Mesenchymal stem cell (in vitro differentiated cells and primary cell): ENCODE results near the gene AKAP1.

Source experiments
- DNase-seq: peaks from one replicate; pipeline ENCODE4 v3.0.0-alpha.2; 2013
- H2AFZ ChIP-seq: one replicate; pipeline ENCODE4 v1.6.1; 2013; ENCODE audit warnings: low read depth, mild to moderate bottlenecking, control low read depth, inconsistent platforms, low read length, moderate library complexity
- H2AK5ac ChIP-seq: 2 replicates; pipeline ENCODE4 v1.6.1; 2013; ENCODE audit warnings: low read length, moderate library complexity, mild to moderate bottlenecking, inconsistent platforms; ENCODE audit not compliant: severe bottlenecking
- H2BK120ac ChIP-seq: one replicate; pipeline ENCODE4 v1.6.1; 2013; ENCODE audit warnings: low read depth, mild to moderate bottlenecking, inconsistent platforms, low read length, moderate library complexity
- H2BK12ac ChIP-seq, 2 experiments: one replicate each; pipeline ENCODE4 v1.6.1; 2013; ENCODE audit warnings: inconsistent platforms in 2 of 2, low read length in 2 of 2, mild to moderate bottlenecking in 2 of 2, moderate library complexity in 2 of 2, control low read depth in 1 of 2
- H2BK15ac ChIP-seq: one replicate; pipeline ENCODE4 v1.6.1; 2013; ENCODE audit warnings: mild to moderate bottlenecking, low read depth, inconsistent platforms; ENCODE audit not compliant: poor library complexity, severe bottlenecking
- H2BK5ac ChIP-seq: 2 replicates; pipeline ENCODE4 v1.6.1; 2013; ENCODE audit warnings: low read depth, mild to moderate bottlenecking, low read length, control low read depth, inconsistent platforms; ENCODE audit not compliant: poor library complexity, severe bottlenecking
- H3K14ac ChIP-seq, 2 experiments: one replicate each; pipeline ENCODE4 v1.6.1; 2013; ENCODE audit warnings: inconsistent platforms in 2 of 2, low read length in 2 of 2, control low read depth in 1 of 2, mild to moderate bottlenecking in 1 of 2, moderate library complexity in 1 of 2
- H3K18ac ChIP-seq, 2 experiments: one replicate each; pipeline ENCODE4 v1.6.1; 2013; ENCODE audit warnings: inconsistent platforms in 2 of 2, low read length in 2 of 2, control low read depth in 1 of 2, low read depth in 1 of 2, mild to moderate bottlenecking in 1 of 2
- H3K23ac ChIP-seq, 2 experiments: one replicate each; pipeline ENCODE4 v1.6.1; 2013; ENCODE audit warnings: inconsistent platforms in 2 of 2, low read length in 2 of 2, mild to moderate bottlenecking in 2 of 2, moderate library complexity in 2 of 2, control low read depth in 1 of 2
- H3K27ac ChIP-seq: 2 replicates; pipeline ENCODE4 v1.5.1; 2013; ENCODE audit warnings: mild to moderate bottlenecking, moderate library complexity, low read length, control low read depth, inconsistent platforms; ENCODE audit not compliant: poor library complexity, severe bottlenecking
- H3K27me3 ChIP-seq, 2 experiments: 2 replicates each; pipeline versions ENCODE4 v1.6.1 to v1.7.0; 2013; ENCODE audit warnings: low read length in 2 of 2, mild to moderate bottlenecking in 2 of 2, moderate library complexity in 2 of 2, control low read depth in 1 of 2, inconsistent platforms in 1 of 2; ENCODE audit not compliant: control insufficient read depth in 1 of 2, insufficient read depth in 1 of 2
- H3K36me3 ChIP-seq, 2 experiments: 2 replicates each; pipeline versions ENCODE4 v1.6.1 to v1.7.0; 2013; ENCODE audit warnings: low read length in 2 of 2, control low read depth in 1 of 2, inconsistent platforms in 1 of 2, low read depth in 1 of 2, mild to moderate bottlenecking in 1 of 2; ENCODE audit not compliant: insufficient read depth in 2 of 2, control insufficient read depth in 1 of 2
- H3K4ac ChIP-seq, 2 experiments: one replicate each; pipeline ENCODE4 v1.6.1; 2013; ENCODE audit warnings: inconsistent platforms in 2 of 2, low read length in 2 of 2, mild to moderate bottlenecking in 2 of 2, moderate library complexity in 2 of 2, control low read depth in 1 of 2, low read depth in 1 of 2
- H3K4me1 ChIP-seq: 2 replicates; pipeline ENCODE4 v1.6.1; 2013; ENCODE audit warnings: low read depth, low read length, control low read depth; ENCODE audit not compliant: control insufficient read depth, insufficient read depth
- H3K4me2 ChIP-seq: 2 replicates; pipeline ENCODE4 v1.6.1; 2013; ENCODE audit warnings: low read length, mild to moderate bottlenecking, inconsistent platforms; ENCODE audit not compliant: poor library complexity, severe bottlenecking
- H3K4me3 ChIP-seq, 2 experiments: 2 replicates each; pipeline versions ENCODE4 v1.5.1 to v1.7.0; 2013; ENCODE audit warnings: low read length in 2 of 2, mild to moderate bottlenecking in 2 of 2, control low read depth in 1 of 2, low read depth in 1 of 2; ENCODE audit not compliant: insufficient read depth in 1 of 2
- H3K79me1 ChIP-seq: replicated peaks from 2 replicates; pipeline ENCODE4 v1.6.1; 2013; ENCODE audit warnings: mild to moderate bottlenecking, control low read depth, low read length, inconsistent platforms; ENCODE audit not compliant: poor library complexity, severe bottlenecking
- H3K9ac ChIP-seq: 2 replicates; pipeline ENCODE4 v1.7.0; 2013; ENCODE audit warnings: mild to moderate bottlenecking, low read length, moderate library complexity
- H3K9me3 ChIP-seq: 2 replicates; pipeline ENCODE4 v1.7.0; 2013; ENCODE audit warnings: mild to moderate bottlenecking, low read length; ENCODE audit not compliant: control insufficient read depth
- H4K8ac ChIP-seq: one replicate; pipeline ENCODE4 v1.6.1; 2013; ENCODE audit warnings: inconsistent platforms, mild to moderate bottlenecking, low read length, moderate library complexity
- H4K91ac ChIP-seq: one replicate; pipeline ENCODE4 v1.6.1; 2013; ENCODE audit warnings: mild to moderate bottlenecking, low read length, inconsistent platforms
- WGBS: methylation state at CpG from one replicate; pipeline ENCODE4 v1.1.7; 2013; ENCODE audit warnings: mixed read lengths; 5-methylcytosine and 5-hydroxymethylcytosine counted together

The AKAP1 gene

DNA sequence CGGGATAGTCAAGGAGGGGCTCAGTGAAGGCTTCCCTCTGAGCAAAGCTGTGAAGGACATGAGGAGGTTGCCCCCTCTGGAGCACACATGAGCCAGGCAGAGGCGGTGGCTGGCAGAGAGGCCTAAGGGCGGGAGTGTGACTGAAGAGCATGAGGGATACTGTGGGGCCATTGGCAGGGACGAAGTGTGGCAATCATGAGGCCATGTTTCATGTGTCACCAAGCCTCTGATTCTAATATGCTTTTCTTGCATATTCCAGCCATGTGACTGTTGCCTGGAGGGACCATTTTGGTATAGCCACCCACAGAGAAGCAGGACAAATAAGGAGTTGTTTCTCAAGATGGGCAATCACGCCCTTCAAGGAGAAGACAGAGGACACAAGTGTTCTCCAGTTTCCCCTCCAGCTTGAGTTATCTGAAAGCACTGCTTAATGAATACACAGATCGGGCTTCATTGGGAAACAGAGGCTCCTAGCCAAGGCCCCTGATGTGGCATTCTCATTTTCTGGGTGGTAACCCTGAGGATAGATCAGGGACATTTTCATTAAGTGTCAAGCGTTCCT, 68.0 kb downstream of the AKAP1 start:
- Histone ChIP-seq H3K9me3 (peaks cover 19% of the 10 kb centered on the region), H3K14ac (no peak overlapping the region), H3K4me2 (no peak overlapping the region), H2BK15ac (no peak overlapping the region), H3K27me3 (no peaks in the 10 kb centered on the region), H3K27ac (no peak overlapping the region), H4K8ac (no peak overlapping the region), H4K91ac (no peak overlapping the region), H3K36me3 (no peaks in the 10 kb centered on the region), H3K4me1 (no peaks in the 10 kb centered on the region), H3K9ac (no peak overlapping the region), H2AFZ (no peak overlapping the region), H3K23ac (no peak overlapping the region), H2BK120ac (no peak overlapping the region), H3K79me1 (no peaks in the 10 kb centered on the region), H3K18ac (no peak overlapping the region), H3K4me3 (no peak overlapping the region), H2BK5ac (no peak overlapping the region), H3K4ac (no peak overlapping the region), H2BK12ac (no peak overlapping the region), H2AK5ac (no peak overlapping the region)
- 74% methylated on average over 7 of the region's 7 CpGs for WGBS
- DNase-seq: no peak

DNA sequence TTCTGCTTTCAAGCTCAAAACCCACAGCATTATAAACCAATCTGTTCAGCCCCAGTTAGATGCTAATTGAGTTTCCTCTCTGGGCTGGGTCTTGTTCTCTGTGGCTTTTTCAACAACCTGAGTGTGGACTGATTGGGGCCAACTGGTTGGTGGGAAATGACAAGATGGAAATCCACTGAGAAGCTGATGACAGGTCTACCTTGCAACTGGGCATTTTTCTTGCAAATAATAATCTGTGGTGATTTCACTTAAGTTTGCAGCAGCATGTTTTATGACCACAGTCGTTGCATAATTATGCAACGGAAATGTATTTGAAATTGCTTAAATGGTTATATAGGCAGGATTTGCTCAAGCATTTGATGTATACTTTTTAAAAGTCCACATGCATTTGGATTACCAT, 69.9 kb downstream of the AKAP1 start:
- no peak overlapping the region for H4K91ac ChIP-seq
- WGBS: 89% methylated on average over 2 of the region's 2 CpGs
- no peak overlapping the region for H3K4me2 ChIP-seq
- no peak overlapping the region for H2AK5ac ChIP-seq
- no peak overlapping the region for H2BK120ac ChIP-seq
- H3K14ac ChIP-seq: no peak overlapping the region
- no peak overlapping the region for H2AFZ ChIP-seq
- no peak overlapping the region for H2BK5ac ChIP-seq
- H3K27me3 ChIP-seq: no peaks in the 10 kb centered on the region
- H3K4me3 ChIP-seq: no peak overlapping the region
- DNase-seq: no peak
- no peak overlapping the region for H3K4ac ChIP-seq
- no peak overlapping the region for H2BK12ac ChIP-seq
- no peaks in the 10 kb centered on the region for H3K4me1 ChIP-seq
- no peak overlapping the region for H2BK15ac ChIP-seq
- no peak overlapping the region for H3K18ac ChIP-seq
- no peaks in the 10 kb centered on the region for H3K36me3 ChIP-seq
- H3K9me3 ChIP-seq: peaks cover 9% of the 10 kb centered on the region
- H3K79me1 ChIP-seq: no peaks in the 10 kb centered on the region
- no peak overlapping the region for H3K27ac ChIP-seq
- no peak overlapping the region for H4K8ac ChIP-seq
- H3K9ac ChIP-seq: no peak overlapping the region
- no peak overlapping the region for H3K23ac ChIP-seq

DNA sequence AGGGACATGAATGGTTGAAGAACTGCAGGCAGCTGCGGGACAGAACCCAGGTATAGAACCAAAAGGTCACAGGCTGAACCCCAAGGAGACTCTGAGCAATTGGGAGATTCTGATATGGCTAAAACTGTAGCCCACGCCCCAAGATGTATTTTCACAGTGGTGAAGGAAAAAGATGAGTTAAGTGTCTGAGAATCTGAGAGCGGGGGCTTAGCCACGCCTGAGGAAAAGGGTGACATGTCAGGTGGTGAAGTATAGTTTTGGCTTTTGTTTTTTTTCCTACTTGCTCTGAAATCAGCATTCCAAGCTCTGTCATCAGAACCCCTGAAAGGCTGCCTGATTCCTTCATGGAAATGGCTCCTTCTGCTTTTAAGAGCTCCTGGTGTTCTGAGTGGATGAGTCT, 73.3 kb downstream of the AKAP1 start:
- Histone ChIP-seq H2BK120ac (no peak overlapping the region), H3K27me3 (no peaks in the 10 kb centered on the region), H3K4me3 (no peak overlapping the region), H4K91ac (no peak overlapping the region), H3K4me1 (no peaks in the 10 kb centered on the region), H2BK15ac (no peak overlapping the region), H3K23ac (no peak overlapping the region), H2AFZ (no peak overlapping the region), H3K4me2 (no peak overlapping the region), H3K9ac (no peak overlapping the region), H3K9me3 (no peaks in the 10 kb centered on the region), H2BK5ac (no peak overlapping the region), H2AK5ac (no peak overlapping the region), H3K4ac (no peak overlapping the region), H3K27ac (no peak overlapping the region), H2BK12ac (no peak overlapping the region), H3K14ac (no peak overlapping the region), H4K8ac (no peak overlapping the region), H3K79me1 (no peaks in the 10 kb centered on the region), H3K36me3 (no peaks in the 10 kb centered on the region), H3K18ac (no peak overlapping the region)
- 61% methylated on average over 4 of the region's 4 CpGs for WGBS
- no peak for DNase-seq

DNA sequence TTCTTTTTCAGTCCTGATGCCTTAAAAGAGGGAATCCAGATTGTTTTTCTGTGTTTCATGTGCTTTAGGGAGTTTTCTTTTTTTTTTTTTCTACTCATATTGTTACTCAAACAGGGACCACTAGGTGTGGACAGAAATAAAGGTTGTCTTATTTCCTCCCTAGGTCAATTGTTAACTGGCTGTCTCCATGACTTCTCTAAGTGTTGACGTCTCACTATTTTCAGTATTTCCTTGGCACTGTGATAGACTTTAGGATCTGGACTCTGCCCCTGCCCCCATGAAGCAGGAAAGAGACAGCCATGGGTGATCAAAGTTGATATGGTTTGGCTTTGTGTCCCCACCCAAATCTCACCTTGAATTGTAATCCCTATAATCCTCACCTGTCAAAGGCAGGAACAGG, 73.7 kb downstream of the AKAP1 start:
- DNase-seq: no peak
- H3K4me2 ChIP-seq: no peak overlapping the region
- H3K14ac ChIP-seq: no peak overlapping the region
- H3K79me1 ChIP-seq: no peaks in the 10 kb centered on the region
- WGBS: 78% methylated on average over 1 of the region's 1 CpG
- H2BK12ac ChIP-seq: no peak overlapping the region
- H2AFZ ChIP-seq: no peak overlapping the region
- H2BK15ac ChIP-seq: no peak overlapping the region
- no peaks in the 10 kb centered on the region for H3K4me1 ChIP-seq
- no peak overlapping the region for H3K27ac ChIP-seq
- no peaks in the 10 kb centered on the region for H3K27me3 ChIP-seq
- H3K4ac ChIP-seq: no peak overlapping the region
- H2BK5ac ChIP-seq: no peak overlapping the region
- H2AK5ac ChIP-seq: no peak overlapping the region
- H3K9me3 ChIP-seq: no peaks in the 10 kb centered on the region
- H3K18ac ChIP-seq: no peak overlapping the region
- H3K36me3 ChIP-seq: no peaks in the 10 kb centered on the region
- no peak overlapping the region for H3K23ac ChIP-seq
- no peak overlapping the region for H2BK120ac ChIP-seq
- no peak overlapping the region for H4K8ac ChIP-seq
- no peak overlapping the region for H3K9ac ChIP-seq
- no peak overlapping the region for H3K4me3 ChIP-seq
- H4K91ac ChIP-seq: no peak overlapping the region
